Activated naive CD8-positive, alpha-beta T cell treated with anti-CD3 and anti-CD28 coated beads, Interleukin-2, amount 10 ng/mL, durations not matched to agents 7 days and 5 days (primary cell): ENCODE measurements around the gene STAC2. TPM values are rescaled to one million over a fixed set of nuclear protein-coding genes. Genes with fewer than 3 reads are reported as not detected.

Source experiments
- ATAC-seq: fragments of 150-1000 bp; cut with Tn5 transposase; one replicate; pipeline ENCODE4 v1.10.0; 2021; ENCODE audit warnings: low read depth, moderate library complexity
- POLR2A ChIA-PET: fragments of 350-600 bp; sonication (Branson Sonifier 250); formaldehyde crosslinking; loops from one replicate; lab custom pipeline; 2021; ENCODE audit warnings: antibody characterized with exemption; lab: Charles Lee
- DNase-seq: peaks from one replicate; pipeline ENCODE4 v3.0.0; 2021
- H3K27ac Mint-ChIP-seq: one replicate; pipeline ENCODE4 v1.8.0; 2022; ENCODE audit warnings: mild to moderate bottlenecking, mixed read lengths
- H3K27me3 Mint-ChIP-seq: one replicate; pipeline ENCODE4 v1.8.0; 2022; ENCODE audit warnings: mild to moderate bottlenecking, moderate library complexity, mixed read lengths
- H3K36me3 Mint-ChIP-seq: one replicate; pipeline ENCODE4 v1.8.0; 2021; ENCODE audit warnings: mild to moderate bottlenecking, mixed read lengths
- H3K4me1 Mint-ChIP-seq: one replicate; pipeline ENCODE4 v1.8.0; 2021; ENCODE audit warnings: mixed read lengths
- H3K4me3 Mint-ChIP-seq: one replicate; pipeline ENCODE4 v1.8.0; 2022; ENCODE audit warnings: mild to moderate bottlenecking, moderate library complexity, mixed read lengths
- H3K9me3 Mint-ChIP-seq: one replicate; pipeline ENCODE4 v1.8.0; 2021; ENCODE audit warnings: mixed read lengths
- total RNA-seq, 2 experiments: library from RNA; stranded (reverse); gene quantifications; one replicate each; pipeline ENCODE4 v1.2.3, GENCODE V29; 2021

STAC2 gene
- total RNA-seq, 2 experiments from 2014 or later, result not detected

GRCh38 chr17:39227364-39227919 lies 1.7 kb upstream of the STAC2 start:
- H3K36me3 Mint-ChIP-seq, result peaks cover 2% of the 10 kb centered on the region
- POLR2A ChIA-PET, result interaction anchor here (0.6 kb wide), 1 partner anchor 9 kb away, joined by 4 read pairs; no protein-coding TSS in a partner anchor
- H3K27me3 Mint-ChIP-seq, result peaks cover 49% of the 10 kb centered on the region
- ATAC-seq (no peak), DNase-seq (no peak)
- peaks cover 12% of the 10 kb centered on the region for H3K4me1 Mint-ChIP-seq
- no peak overlapping the region for H3K4me3 Mint-ChIP-seq
- H3K27ac Mint-ChIP-seq, result no peak overlapping the region
- no peaks in the 10 kb centered on the region for H3K9me3 Mint-ChIP-seq

GRCh38 chr17:39225959-39226683 lies 376 bp upstream of the STAC2 start:
- Mint-ChIP-seq H3K4me1 (peaks cover 4% of the 10 kb centered on the region), H3K36me3 (peaks cover 2% of the 10 kb centered on the region), H3K4me3 (peak overlapping the region; percentile 83), H3K9me3 (no peaks in the 10 kb centered on the region), H3K27ac (peak overlapping the region; percentile 12), H3K27me3 (peaks cover 43% of the 10 kb centered on the region)
- POLR2A ChIA-PET, result interaction anchor here (0.9 kb wide), 1 partner anchor 19 kb away, joined by 3 read pairs; no protein-coding TSS in a partner anchor
- DNase-seq, result peak; percentile 63
- peak; percentile 64 for ATAC-seq

DNA sequence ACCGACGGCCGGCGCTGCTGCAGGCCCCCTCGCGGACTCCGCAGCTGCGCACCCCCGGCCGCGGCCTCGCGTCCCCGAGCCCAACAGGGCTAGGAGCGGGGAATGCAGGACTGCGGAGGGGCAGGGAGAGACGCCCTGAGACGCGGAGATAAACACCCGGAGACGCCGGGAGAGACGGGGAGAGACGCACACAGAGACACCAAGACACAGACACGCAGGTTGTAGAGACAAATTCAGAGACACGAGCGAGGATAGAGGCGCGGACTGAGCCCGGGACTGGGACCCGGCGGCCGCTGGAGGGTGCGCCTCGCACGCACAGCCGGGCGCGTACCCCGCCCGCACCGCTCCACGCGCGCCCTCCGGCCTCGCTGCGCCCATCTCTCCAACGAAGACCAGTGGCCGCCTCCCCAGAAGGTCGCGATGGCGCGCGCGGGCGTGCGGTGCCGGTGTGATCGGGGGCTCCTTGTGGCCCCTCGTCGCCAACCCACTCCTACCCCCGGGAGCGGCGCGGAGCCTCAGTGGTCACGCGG lies 902 bp downstream of the STAC2 start:
- POLR2A ChIA-PET, result no interaction called here
- H3K27ac Mint-ChIP-seq, result no peak overlapping the region

DNA sequence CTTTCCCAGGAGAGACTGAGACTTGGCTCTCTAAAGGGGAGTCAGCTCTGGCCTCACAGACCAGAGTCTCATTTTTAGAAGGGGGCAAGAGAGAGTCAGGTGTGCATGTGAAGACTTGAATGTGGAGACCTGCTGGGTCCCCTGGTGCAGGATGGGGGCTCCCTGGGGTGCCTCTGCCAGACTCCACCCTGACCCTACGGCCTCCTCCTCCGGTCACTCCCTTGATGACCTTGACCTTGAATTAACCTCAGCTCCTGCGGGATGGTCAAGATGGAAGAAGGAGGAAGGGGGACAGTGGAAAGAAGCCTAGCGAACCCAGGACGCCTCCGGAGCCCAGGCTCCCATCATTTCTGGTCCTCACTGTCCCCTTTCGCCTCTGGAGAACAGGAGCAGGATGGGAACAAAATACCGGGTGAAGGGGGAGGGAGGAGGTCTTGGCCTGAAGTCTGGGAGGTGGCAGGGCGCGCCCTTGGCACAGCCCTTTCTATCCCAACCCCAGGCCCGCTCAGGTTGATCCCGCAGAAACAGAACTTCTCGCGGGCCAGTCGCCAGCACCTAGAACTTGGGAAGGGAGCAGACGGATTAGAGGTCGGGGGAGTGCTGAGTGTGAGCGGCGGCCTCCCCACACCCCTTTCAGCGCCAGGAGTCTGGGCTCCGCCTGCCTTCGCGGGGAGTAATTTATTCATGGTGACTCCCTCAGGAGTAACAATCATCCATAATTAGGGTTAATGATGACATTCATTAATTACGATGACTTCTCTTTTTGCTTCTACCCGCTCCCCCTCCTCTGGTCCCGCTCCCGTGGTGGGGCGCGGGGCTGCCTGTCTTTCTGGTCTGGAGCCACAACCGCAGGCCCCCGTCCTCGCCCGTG lies 1.6 kb downstream of the STAC2 start:
- Mint-ChIP-seq H3K27ac (no peak overlapping the region), H3K27me3 (peaks cover 46% of the 10 kb centered on the region), H3K4me1 (peaks cover 4% of the 10 kb centered on the region), H3K36me3 (peaks cover 2% of the 10 kb centered on the region), H3K4me3 (no peak overlapping the region), H3K9me3 (no peaks in the 10 kb centered on the region)
- ATAC-seq (no peak), DNase-seq (no peak)
- POLR2A ChIA-PET, result no interaction called here

More for the DNA sequence above, 902 bp downstream of the STAC2 start:
- Mint-ChIP-seq H3K4me3 (peak overlapping the region; percentile 69), H3K27me3 (peaks cover 42% of the 10 kb centered on the region), H3K9me3 (no peaks in the 10 kb centered on the region), H3K36me3 (peaks cover 2% of the 10 kb centered on the region), H3K4me1 (peaks cover 4% of the 10 kb centered on the region)
- no peak for DNase-seq
- peak; percentile 34 for ATAC-seq

- peaks cover 2% of the 10 kb centered on the region for H3K36me3 Mint-ChIP-seq
- POLR2A ChIA-PET, result no interaction called here
Measured at GRCh38 chr17:39222866-39223834, 2.6 kb downstream of the STAC2 start.

DNA sequence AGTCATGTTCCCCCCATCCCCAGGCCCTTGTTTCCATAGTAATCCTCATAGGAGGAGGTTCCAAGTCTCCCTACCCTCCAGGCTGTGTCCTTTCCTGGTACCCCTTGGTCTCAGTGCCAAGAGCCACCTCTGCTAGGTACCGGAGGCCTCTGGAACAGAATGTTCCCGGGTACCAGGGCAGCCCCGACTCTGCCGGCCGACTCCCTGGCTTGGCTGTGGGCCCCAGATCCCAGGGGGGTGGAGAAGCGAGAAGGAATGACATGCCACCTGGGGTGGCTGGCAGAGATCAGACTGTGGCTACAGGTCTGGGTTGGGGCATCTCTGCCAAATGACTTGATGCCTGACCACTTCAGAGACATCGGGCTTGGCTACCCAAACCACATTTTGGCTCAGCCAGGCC lies 3.6 kb downstream of the STAC2 start:
- POLR2A ChIA-PET, result interaction anchor here (0.6 kb wide), 1 partner anchor 135 kb away, joined by 3 read pairs; no protein-coding TSS in a partner anchor
- peaks cover 2% of the 10 kb centered on the region for H3K36me3 Mint-ChIP-seq
- H3K4me3 Mint-ChIP-seq, result no peak overlapping the region
- ATAC-seq, result no peak
- peaks cover 5% of the 10 kb centered on the region for H3K4me1 Mint-ChIP-seq
- no peak overlapping the region for H3K27ac Mint-ChIP-seq
- no peaks in the 10 kb centered on the region for H3K9me3 Mint-ChIP-seq
- peaks cover 57% of the 10 kb centered on the region for H3K27me3 Mint-ChIP-seq
- DNase-seq, result no peak

More at GRCh38 chr17:39222866-39223834, 2.6 kb downstream of the STAC2 start:
- Mint-ChIP-seq H3K27ac (no peak overlapping the region), H3K27me3 (peaks cover 54% of the 10 kb centered on the region), H3K4me1 (peaks cover 4% of the 10 kb centered on the region), H3K4me3 (no peak overlapping the region), H3K9me3 (no peaks in the 10 kb centered on the region)
- no peak for DNase-seq
- no peak for ATAC-seq

DNA sequence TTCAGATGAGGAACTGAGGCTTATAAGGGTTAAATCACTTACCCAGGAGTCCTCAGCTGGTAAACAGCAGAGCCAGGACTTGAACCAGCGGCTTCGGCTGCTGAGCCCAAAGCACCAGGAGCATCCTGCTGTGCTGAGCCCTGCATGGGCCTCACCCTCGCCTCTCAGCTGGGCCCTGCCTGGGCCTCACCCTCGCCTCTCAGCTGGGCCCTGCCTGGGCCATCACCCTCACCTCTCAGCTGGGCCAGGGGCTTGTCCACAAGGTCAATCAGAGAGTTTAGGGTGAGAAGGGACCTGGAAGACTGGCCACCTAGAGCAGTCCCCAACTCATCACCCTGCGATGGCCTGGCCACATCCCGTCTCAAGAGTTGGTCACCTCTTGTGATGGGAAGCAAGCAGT lies 4.2 kb downstream of the STAC2 start:
- Mint-ChIP-seq H3K9me3 (no peaks in the 10 kb centered on the region), H3K27me3 (peaks cover 57% of the 10 kb centered on the region), H3K4me1 (peaks cover 5% of the 10 kb centered on the region), H3K4me3 (no peak overlapping the region), H3K36me3 (peaks cover 2% of the 10 kb centered on the region), H3K27ac (no peak overlapping the region)
- DNase-seq (no peak), ATAC-seq (no peak)
- POLR2A ChIA-PET, result interaction anchor here (0.6 kb wide), 2 partner anchors 63 to 135 kb away, joined by 3 read pairs; no protein-coding TSS in a partner anchor

DNA sequence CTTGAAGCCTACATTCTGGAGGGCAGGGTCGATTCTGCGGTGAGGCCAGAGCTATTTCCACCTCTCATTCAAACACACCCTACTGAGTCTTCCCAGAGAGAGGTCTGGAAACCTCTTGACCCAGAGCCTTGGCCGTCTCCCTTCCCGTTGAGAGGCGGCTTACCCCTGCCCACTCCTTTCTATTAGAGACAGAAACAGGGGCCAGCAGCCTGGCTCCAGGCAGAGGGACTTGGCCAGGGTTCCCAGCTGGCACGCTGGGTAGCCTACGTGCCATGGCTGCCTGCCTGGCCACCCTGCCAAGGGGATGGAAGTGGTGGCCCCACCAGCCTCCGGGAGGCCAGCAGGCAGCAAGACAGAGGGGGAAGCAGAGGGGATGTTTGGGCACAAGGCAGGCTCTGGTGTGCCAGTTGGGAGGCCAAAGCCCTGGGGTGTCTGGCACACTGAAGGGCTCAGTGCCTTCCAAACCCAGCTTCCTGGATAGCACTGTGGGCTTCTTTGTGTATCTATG lies 6.0 kb downstream of the STAC2 start:
- POLR2A ChIA-PET, result interaction anchor here (1.2 kb wide), 1 partner anchor 11 kb away, joined by 3 read pairs; no protein-coding TSS in a partner anchor
- peaks cover 1% of the 10 kb centered on the region for H3K4me1 Mint-ChIP-seq
- no peaks in the 10 kb centered on the region for H3K9me3 Mint-ChIP-seq
- DNase-seq (no peak), ATAC-seq (no peak)
- H3K27ac Mint-ChIP-seq, result no peak overlapping the region
- peaks cover 59% of the 10 kb centered on the region for H3K27me3 Mint-ChIP-seq
- H3K36me3 Mint-ChIP-seq, result no peaks in the 10 kb centered on the region
- H3K4me3 Mint-ChIP-seq, result no peak overlapping the region

GRCh38 chr17:39218906-39219305 lies 6.8 kb downstream of the STAC2 start:
- Mint-ChIP-seq H3K9me3 (no peaks in the 10 kb centered on the region), H3K36me3 (no peaks in the 10 kb centered on the region), H3K4me3 (no peak overlapping the region), H3K27ac (no peak overlapping the region), H3K27me3 (peaks cover 53% of the 10 kb centered on the region), H3K4me1 (peaks cover 1% of the 10 kb centered on the region)
- POLR2A ChIA-PET, result interaction anchor here (1.2 kb wide), 1 partner anchor 10 kb away, joined by 3 read pairs; no protein-coding TSS in a partner anchor
- DNase-seq, result no peak
- no peak for ATAC-seq

DNA sequence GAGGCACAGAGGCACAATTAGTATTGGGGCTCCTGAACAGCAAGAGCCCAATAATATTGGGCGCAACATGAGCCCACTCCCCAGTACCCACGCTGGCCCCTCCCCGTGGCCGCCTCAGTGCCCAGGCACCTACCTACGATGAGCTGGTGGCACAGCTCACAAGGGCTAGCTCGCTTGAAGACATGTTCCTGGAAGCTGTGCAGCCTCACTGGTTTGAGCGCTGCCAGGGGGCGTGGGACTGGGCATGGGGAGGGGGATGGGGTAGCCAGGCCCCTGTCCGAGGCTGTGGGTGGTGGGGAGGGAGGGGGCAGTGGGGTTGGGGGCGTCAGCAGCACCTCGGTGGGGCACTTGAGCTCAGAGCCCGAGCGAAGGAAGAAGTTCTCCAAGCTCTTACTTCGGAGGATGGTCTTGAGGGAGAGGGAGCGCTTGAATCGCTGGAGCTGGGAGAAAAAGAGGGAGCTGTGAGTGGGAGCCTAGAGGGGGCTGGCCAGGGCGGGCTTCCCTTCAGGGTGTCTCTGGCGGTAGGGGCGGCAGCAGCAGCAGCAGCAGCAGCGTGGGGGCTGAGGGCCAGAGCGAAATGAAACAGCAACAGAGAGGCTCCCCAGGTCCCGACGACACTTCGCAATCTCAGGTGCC lies 7.9 kb downstream of the STAC2 start:
- H3K27me3 Mint-ChIP-seq, result peaks cover 44% of the 10 kb centered on the region
- no peaks in the 10 kb centered on the region for H3K36me3 Mint-ChIP-seq
- no peak overlapping the region for H3K4me3 Mint-ChIP-seq
- no peak for DNase-seq
- ATAC-seq, result no peak
- peaks cover 1% of the 10 kb centered on the region for H3K4me1 Mint-ChIP-seq
- POLR2A ChIA-PET, result interaction anchor here (0.6 to 0.9 kb wide), 2 partner anchors 9 to 18 kb away, joined by 3 read pairs; partner anchors contain the start of gene RPL19
- no peaks in the 10 kb centered on the region for H3K9me3 Mint-ChIP-seq
- H3K27ac Mint-ChIP-seq, result no peak overlapping the region

- H3K27me3 Mint-ChIP-seq, result peaks cover 34% of the 10 kb centered on the region
Measured at GRCh38 chr17:39213852-39214251, 11.9 kb downstream of the STAC2 start.

More at GRCh38 chr17:39213852-39214251, 11.9 kb downstream of the STAC2 start:
- DNase-seq (no peak), ATAC-seq (no peak)
- POLR2A ChIA-PET, result no interaction called here
- Mint-ChIP-seq H3K27ac (peak overlapping the region; percentile 16), H3K36me3 (no peaks in the 10 kb centered on the region), H3K4me3 (no peak overlapping the region), H3K4me1 (peaks cover 5% of the 10 kb centered on the region), H3K9me3 (no peaks in the 10 kb centered on the region)
